Neural progenitor cell (in vitro differentiated cells): Measurements from ENCODE around the gene NAPEPLD. TPM values are rescaled to one million over a fixed set of nuclear protein-coding genes. Genes with fewer than 3 reads are reported as not detected.

Experiments used
- DNase-seq: peaks from one replicate; pipeline ENCODE4 v3.0.0-alpha.2; 2016; ENCODE audit warnings: low spot score
- H2AFZ ChIP-seq: fragments of 200-600 bp; sonication (generic); replicated peaks from 2 replicates; pipeline ENCODE4 v1.6.1; 2016; ENCODE audit warnings: antibody characterized with exemption
- H3F3A ChIP-seq: fragments of 200-600 bp; sonication (generic); 2 replicates; pipeline ENCODE4 v1.6.1; 2016; ENCODE audit warnings: antibody characterized with exemption, low read depth
- H3K27ac ChIP-seq: fragments of 200-600 bp; sonication (generic); 2 replicates; pipeline ENCODE4 v1.5.1; 2016; ENCODE audit warnings: mild to moderate bottlenecking
- H3K27me3 ChIP-seq: fragments of 200-600 bp; sonication (generic); 2 replicates; pipeline ENCODE4 v1.6.1; 2016; ENCODE audit warnings: mild to moderate bottlenecking, moderate library complexity
- H3K36me3 ChIP-seq: fragments of 200-600 bp; sonication (generic); 2 replicates; pipeline ENCODE4 v1.5.1; 2016
- H3K4me1 ChIP-seq: fragments of 200-600 bp; sonication (generic); 2 replicates; pipeline ENCODE4 v1.6.1; 2016; ENCODE audit warnings: mixed run types
- H3K4me2 ChIP-seq: fragments of 200-600 bp; sonication (generic); 2 replicates; pipeline ENCODE4 v1.6.1; 2016
- H3K4me3 ChIP-seq: fragments of 200-600 bp; sonication (generic); 2 replicates; pipeline ENCODE4 v1.5.1; 2016
- H3K79me2 ChIP-seq: fragments of 200-600 bp; sonication (generic); 2 replicates; pipeline ENCODE4 v1.6.1; 2016; ENCODE audit warnings: low read depth
- H3K9ac ChIP-seq: fragments of 200-600 bp; sonication (generic); 2 replicates; pipeline ENCODE4 v1.6.1; 2016
- H3K9me3 ChIP-seq: fragments of 200-600 bp; sonication (generic); 2 replicates; pipeline ENCODE4 v1.5.1; 2016; ENCODE audit warnings: low read depth
- H4K20me1 ChIP-seq: fragments of 200-600 bp; sonication (generic); 2 replicates; pipeline ENCODE4 v1.6.1; 2016; ENCODE audit warnings: low read depth
- H3K27ac Mint-ChIP-seq: 3 replicates; pipeline ENCODE4 v1.8.0; 2021; ENCODE audit warnings: mixed read lengths
- H3K27me3 Mint-ChIP-seq: 2 replicates; pipeline ENCODE4 v1.8.0; 2022; ENCODE audit warnings: low read depth, mild to moderate bottlenecking, inconsistent platforms, moderate library complexity, mixed read lengths; ENCODE audit not compliant: insufficient read depth
- H3K36me3 Mint-ChIP-seq: 3 replicates; pipeline ENCODE4 v1.8.0; 2021; ENCODE audit warnings: mixed read lengths
- H3K4me1 Mint-ChIP-seq: 3 replicates; pipeline ENCODE4 v1.8.0; 2021; ENCODE audit warnings: mixed read lengths
- H3K4me3 Mint-ChIP-seq: 3 replicates; pipeline ENCODE4 v1.8.0; 2021; ENCODE audit warnings: mild to moderate bottlenecking, moderate library complexity, mixed read lengths
- H3K9me3 Mint-ChIP-seq: 3 replicates; pipeline ENCODE4 v1.8.0; 2020; ENCODE audit warnings: mixed read lengths
- CTCF ChIP-seq: fragments of 200-600 bp; sonication (generic); IDR thresholded peaks from 2 replicates; pipeline ENCODE4 v1.5.1; 2017; ENCODE audit warnings: antibody characterized with exemption, mild to moderate bottlenecking
- EZH2 ChIP-seq: fragments of 200-600 bp; sonication (generic); IDR thresholded peaks from 2 replicates; pipeline ENCODE4 v1.6.1; 2017; ENCODE audit warnings: antibody characterized with exemption, mild to moderate bottlenecking, moderate library complexity
- EZH2phosphoT487 ChIP-seq: fragments of 200-600 bp; sonication (generic); IDR thresholded peaks from 2 replicates; pipeline ENCODE4 v1.6.1; 2017; ENCODE audit warnings: antibody characterized with exemption
- total RNA-seq: library from RNA; depleted of rRNA; stranded (reverse); fragments of >200 nt; gene quantifications from 2 replicates; pipeline ENCODE4 v1.2.3, GENCODE V29; 2015; ENCODE audit warnings: low replicate concordance

NAPEPLD gene
- total RNA-seq, 1 donor from 2014 or later, result 13.3 TPM

GRCh38 chr7:103142494-103142893, 6.4 kb downstream of the NAPEPLD start:
- Histone ChIP-seq H3K4me1 (peaks cover 16% of the 10 kb centered on the region), H3K27me3 (no peaks in the 10 kb centered on the region), H3K4me3 (no peak overlapping the region), H3K27ac (no peak overlapping the region), H3K36me3 (no peaks in the 10 kb centered on the region), H3K9ac (no peak overlapping the region), H4K20me1 (no peaks in the 10 kb centered on the region), H3K9me3 (no peaks in the 10 kb centered on the region), H2AFZ (no peak overlapping the region), H3K79me2 (peaks cover 48% of the 10 kb centered on the region), H3K4me2 (no peak overlapping the region), H3F3A (no peaks in the 10 kb centered on the region)
- TF ChIP-seq EZH2phosphoT487, result no peak
- TF ChIP-seq EZH2, result no peak
- TF ChIP-seq CTCF, result no peak
- Mint-ChIP-seq H3K4me3 (no peak overlapping the region), H3K9me3 (peaks cover 15% of the 10 kb centered on the region), H3K27me3 (no peaks in the 10 kb centered on the region), H3K4me1 (peaks cover 20% of the 10 kb centered on the region), H3K27ac (no peak overlapping the region), H3K36me3 (peaks cover 17% of the 10 kb centered on the region)
- DNase-seq, result no peak

- Mint-ChIP-seq H3K27me3 (no peaks in the 10 kb centered on the region), H3K27ac (no peak overlapping the region), H3K36me3 (peaks cover 17% of the 10 kb centered on the region), H3K4me3 (no peak overlapping the region), H3K9me3 (peaks cover 15% of the 10 kb centered on the region), H3K4me1 (peaks cover 14% of the 10 kb centered on the region)
- H3K9ac ChIP-seq, result no peak overlapping the region
- no peaks in the 10 kb centered on the region for H3K27me3 ChIP-seq
- no peak overlapping the region for H3K4me3 ChIP-seq
- H3F3A ChIP-seq, result no peaks in the 10 kb centered on the region
- H3K79me2 ChIP-seq, result peaks cover 42% of the 10 kb centered on the region
- no peak overlapping the region for H3K27ac ChIP-seq
- no peak overlapping the region for H2AFZ ChIP-seq
- H3K4me2 ChIP-seq, result no peak overlapping the region
- DNase-seq, result no peak
- TF ChIP-seq CTCF, result no peak
- no peak for TF ChIP-seq EZH2
- TF ChIP-seq EZH2phosphoT487, result no peak
- H4K20me1 ChIP-seq, result no peaks in the 10 kb centered on the region
- no peaks in the 10 kb centered on the region for H3K36me3 ChIP-seq
- peaks cover 10% of the 10 kb centered on the region for H3K4me1 ChIP-seq
- H3K9me3 ChIP-seq, result no peaks in the 10 kb centered on the region
Observed at GRCh38 chr7:103141753-103142404, 7.0 kb downstream of the NAPEPLD start.

- Histone ChIP-seq H3K79me2 (peaks cover 30% of the 10 kb centered on the region), H4K20me1 (no peaks in the 10 kb centered on the region), H3K9me3 (no peaks in the 10 kb centered on the region), H3K9ac (no peak overlapping the region), H3K27me3 (no peaks in the 10 kb centered on the region), H2AFZ (no peak overlapping the region), H3K4me1 (peaks cover 3% of the 10 kb centered on the region), H3K36me3 (no peaks in the 10 kb centered on the region), H3F3A (no peaks in the 10 kb centered on the region), H3K4me2 (no peak overlapping the region), H3K27ac (no peak overlapping the region), H3K4me3 (no peak overlapping the region)
- Mint-ChIP-seq H3K4me3 (no peak overlapping the region), H3K4me1 (peaks cover 3% of the 10 kb centered on the region), H3K9me3 (peaks cover 15% of the 10 kb centered on the region), H3K27me3 (no peaks in the 10 kb centered on the region), H3K36me3 (peaks cover 17% of the 10 kb centered on the region), H3K27ac (no peak overlapping the region)
- DNase-seq, result no peak
- TF ChIP-seq EZH2phosphoT487 (no peak), CTCF (no peak), EZH2 (no peak)
Observed at GRCh38 chr7:103140685-103141084, 8.2 kb downstream of the NAPEPLD start.
